ENCODE results near the gene PPP2R2B.

DNA sequence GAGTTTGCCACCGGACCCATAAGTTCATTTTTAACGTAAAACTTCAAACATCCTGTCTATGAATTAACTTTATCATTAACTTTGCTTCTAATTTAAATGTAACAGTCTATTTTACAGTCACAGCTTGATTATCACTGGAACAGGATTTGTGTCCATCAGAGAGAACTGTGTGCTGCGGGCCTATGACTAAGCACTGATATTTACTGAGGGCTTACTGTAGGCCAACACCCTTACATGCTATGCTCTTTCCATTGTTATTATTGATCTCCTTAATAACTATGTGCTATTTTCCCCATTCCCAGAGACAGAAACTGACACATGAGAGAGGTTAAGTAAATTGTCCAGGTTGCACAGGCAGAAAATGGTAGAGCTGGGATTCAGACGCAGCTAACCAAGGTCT lies 338.6 kb downstream of the PPP2R2B start:
- TF ChIP-seq, protein P1, sequence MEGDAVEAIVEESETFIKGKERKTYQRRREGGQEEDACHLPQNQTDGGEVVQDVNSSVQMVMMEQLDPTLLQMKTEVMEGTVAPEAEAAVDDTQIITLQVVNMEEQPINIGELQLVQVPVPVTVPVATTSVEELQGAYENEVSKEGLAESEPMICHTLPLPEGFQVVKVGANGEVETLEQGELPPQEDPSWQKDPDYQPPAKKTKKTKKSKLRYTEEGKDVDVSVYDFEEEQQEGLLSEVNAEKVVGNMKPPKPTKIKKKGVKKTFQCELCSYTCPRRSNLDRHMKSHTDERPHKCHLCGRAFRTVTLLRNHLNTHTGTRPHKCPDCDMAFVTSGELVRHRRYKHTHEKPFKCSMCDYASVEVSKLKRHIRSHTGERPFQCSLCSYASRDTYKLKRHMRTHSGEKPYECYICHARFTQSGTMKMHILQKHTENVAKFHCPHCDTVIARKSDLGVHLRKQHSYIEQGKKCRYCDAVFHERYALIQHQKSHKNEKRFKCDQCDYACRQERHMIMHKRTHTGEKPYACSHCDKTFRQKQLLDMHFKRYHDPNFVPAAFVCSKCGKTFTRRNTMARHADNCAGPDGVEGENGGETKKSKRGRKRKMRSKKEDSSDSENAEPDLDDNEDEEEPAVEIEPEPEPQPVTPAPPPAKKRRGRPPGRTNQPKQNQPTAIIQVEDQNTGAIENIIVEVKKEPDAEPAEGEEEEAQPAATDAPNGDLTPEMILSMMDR (optimal IDR thresholded peaks at IDR 0.05 in 1 of 3, IDR thresholded peaks at IDR 0.05 in 1 of 3, conservative IDR thresholded peaks at IDR 0.05 in 1 of 3; ENCODE audit: extremely low read depth in 1 of 3, insufficient read depth in 2 of 3, low read length in 3 of 3), result no peak
- TF ChIP-seq EZH2 (IDR thresholded peaks at IDR 0.05; ENCODE audit: low read length), result no peak
